Gastrocnemius medialis (tissue), 4 donors: Measurements from ENCODE around the gene ZDHHC18.

ENCODE experiments used
- CTCF ChIP-seq, 5 experiments: fragments of 450-650 bp in 3 of 5; fragments of 200-600 bp in 2 of 5; sonication (generic) in 2 of 5; IDR thresholded peaks in 4 of 5; conservative IDR thresholded peaks in 1 of 5; 1 replicate in 4 of 5; 2 replicates in 1 of 5; pipeline ENCODE4 v1.5.1; 2016 to 2019; ENCODE audit warnings: antibody characterized with exemption in 5 of 5, mild to moderate bottlenecking in 3 of 5, moderate library complexity in 3 of 5
- POLR2A ChIP-seq, 2 donors: fragments of 450-650 bp; IDR thresholded peaks; one replicate each; pipeline ENCODE4 v1.6.1; 2017; ENCODE audit warnings: antibody characterized with exemption in 2 of 2, mild to moderate bottlenecking in 2 of 2, moderate library complexity in 2 of 2

- TF ChIP-seq CTCF (IDR thresholded peaks at IDR 0.05 in 4 of 5, conservative IDR thresholded peaks at IDR 0.05 in 1 of 5): no peak
- TF ChIP-seq POLR2A (IDR thresholded peaks at IDR 0.05): no peak
Observed at GRCh38 chr1:26832249-26832960, 5.9 kb downstream of the ZDHHC18 start.
